Fibroblast of mammary gland (primary cell): Measurements from ENCODE around the gene MEX3D.
"Not testable (repeated sequence)": the region's sequence is repeated elsewhere in the genome, so short reads cannot be mapped to it uniquely, and the experiment has no call there.

Source experiments
- DNase-seq: peaks from one replicate; pipeline ENCODE4 v3.0.0-alpha.2; 2010; ENCODE audit warnings: low read depth
- H3K4me3 ChIP-seq: 2 replicates; pipeline ENCODE4 v1.5.1; 2011; ENCODE audit warnings: low read depth, mild to moderate bottlenecking, low read length, moderate library complexity; ENCODE audit not compliant: control insufficient read depth
- CTCF ChIP-seq: conservative IDR thresholded peaks from 2 replicates; pipeline ENCODE4 v1.5.1; 2011; ENCODE audit warnings: low read depth, low read length, inconsistent platforms; ENCODE audit not compliant: control insufficient read depth, insufficient read depth

MEX3D gene

GRCh38 chr19:1538978-1539377 is 29.1 kb downstream of the MEX3D start:
- no peak for TF ChIP-seq CTCF
- H3K4me3 ChIP-seq = no peak overlapping the region
- peak; percentile 36 for DNase-seq

- H3K4me3 ChIP-seq, DNase-seq: not testable (repeated sequence)
Observed at GRCh38 chr19:1535699-1536098, 32.4 kb downstream of the MEX3D start.

GRCh38 chr19:1534972-1535371 is 33.2 kb downstream of the MEX3D start:
- DNase-seq = no peak
- TF ChIP-seq CTCF = no peak
- no peak overlapping the region for H3K4me3 ChIP-seq

- no peak for DNase-seq
- TF ChIP-seq CTCF = no peak
- no peak overlapping the region for H3K4me3 ChIP-seq
Observed at GRCh38 chr19:1533510-1534150, 34.5 kb downstream of the MEX3D start.

GRCh38 chr19:1532003-1532402 is 36.1 kb downstream of the MEX3D start:
- no peak for TF ChIP-seq CTCF
- no peak for DNase-seq
- H3K4me3 ChIP-seq = no peak overlapping the region

- no peak for TF ChIP-seq CTCF
- DNase-seq = no peak
- no peak overlapping the region for H3K4me3 ChIP-seq
Observed at GRCh38 chr19:1531587-1531986, 36.5 kb downstream of the MEX3D start.

GRCh38 chr19:1530856-1531255 is 37.3 kb downstream of the MEX3D start:
- not testable (repeated sequence) for H3K4me3 ChIP-seq, DNase-seq

- no peak for DNase-seq
- H3K4me3 ChIP-seq = no peak overlapping the region
- TF ChIP-seq CTCF = no peak
Observed at GRCh38 chr19:1529430-1529816, 38.7 kb downstream of the MEX3D start.
